Smooth muscle cell (in vitro differentiated cells): Measurements from ENCODE around the gene ADGRD1. TPM values are rescaled to one million over a fixed set of nuclear protein-coding genes. Genes with fewer than 3 reads are reported as not detected.

Source experiments
- DNase-seq: peaks from one replicate; lab custom pipeline; 2025; ENCODE audit not compliant: unreplicated experiment; lab: John Stamatoyannopoulos, UW
- H2AFZ ChIP-seq: fragments of 200-600 bp; sonication (generic); 2 replicates; pipeline ENCODE4 v1.6.0; 2016; ENCODE audit warnings: antibody characterized with exemption, low read depth, mild to moderate bottlenecking
- H3F3A ChIP-seq: fragments of 200-600 bp; sonication (generic); 2 replicates; pipeline ENCODE4 v1.6.0; 2017; ENCODE audit warnings: antibody characterized with exemption, low read depth
- H3K27ac ChIP-seq: fragments of 200-600 bp; sonication (generic); 2 replicates; pipeline ENCODE4 v1.5.1; 2016; ENCODE audit warnings: low read depth, mild to moderate bottlenecking
- H3K27me3 ChIP-seq: fragments of 200-600 bp; sonication (generic); 2 replicates; pipeline ENCODE4 v1.6.1; 2016; ENCODE audit warnings: low read depth, mild to moderate bottlenecking
- H3K36me3 ChIP-seq: fragments of 200-600 bp; sonication (generic); 2 replicates; pipeline ENCODE4 v1.5.1; 2016; ENCODE audit warnings: low read depth
- H3K4me1 ChIP-seq: fragments of 200-600 bp; sonication (generic); 2 replicates; pipeline ENCODE4 v1.5.1; 2016; ENCODE audit warnings: low read depth
- H3K4me2 ChIP-seq: fragments of 200-600 bp; sonication (generic); 2 replicates; pipeline ENCODE4 v1.6.0; 2016; ENCODE audit warnings: mild to moderate bottlenecking
- H3K4me3 ChIP-seq: fragments of 200-600 bp; sonication (generic); 2 replicates; pipeline ENCODE4 v1.5.1; 2016; ENCODE audit warnings: mild to moderate bottlenecking
- H3K79me2 ChIP-seq: fragments of 200-600 bp; sonication (generic); 2 replicates; pipeline ENCODE4 v1.6.0; 2016; ENCODE audit warnings: low read depth, mild to moderate bottlenecking
- H3K9ac ChIP-seq: fragments of 200-600 bp; sonication (generic); 2 replicates; pipeline ENCODE4 v1.6.0; 2016; ENCODE audit warnings: low read depth
- H3K9me3 ChIP-seq: fragments of 200-600 bp; sonication (generic); replicated peaks from 2 replicates; pipeline ENCODE4 v1.5.1; 2016; ENCODE audit warnings: low read depth
- H4K20me1 ChIP-seq: fragments of 200-600 bp; sonication (generic); 2 replicates; pipeline ENCODE4 v1.6.0; 2016; ENCODE audit warnings: low read depth
- CTCF ChIP-seq: fragments of 200-600 bp; sonication (generic); IDR thresholded peaks from 2 replicates; pipeline ENCODE4 v1.5.1; 2017; ENCODE audit warnings: borderline replicate concordance, mild to moderate bottlenecking, antibody characterized with exemption; ENCODE audit not compliant: insufficient read depth, poor library complexity, severe bottlenecking
- WGBS: methylation state at CpG from one replicate; pipeline ENCODE4 v1.1.7; 2016; ENCODE audit warnings: low lambda C conversion rate; 5-methylcytosine and 5-hydroxymethylcytosine counted together
- polyA plus RNA-seq: library from polyadenylated mRNA; unstranded; fragments of >200 nt; fragmentation: Nextera tagmentation; extraction: Ambion mirVana; gene quantifications from 2 replicates; pipeline ENCODE4 v1.2.1, GENCODE V29; 2016
- total RNA-seq: library from RNA; depleted of rRNA; stranded (reverse); fragments of >200 nt; gene quantifications from 2 replicates; pipeline ENCODE4 v1.2.3, GENCODE V29; 2014

The ADGRD1 gene
- total and polyA plus RNA-seq, 2 experiments from 2014 or later: 0.14 TPM; not detected in 1

GRCh38 chr12:131048611-131048990, 94.9 kb downstream of the ADGRD1 start:
- TF ChIP-seq CTCF: no peak

GRCh38 chr12:131049002-131049401, 95.3 kb downstream of the ADGRD1 start:
- no peak overlapping the region for H3K9ac ChIP-seq
- no peak overlapping the region for H3K4me2 ChIP-seq
- DNase-seq: no peak
- H4K20me1 ChIP-seq: no peaks in the 10 kb centered on the region
- no peaks in the 10 kb centered on the region for H3K36me3 ChIP-seq
- TF ChIP-seq CTCF: no peak
- H3K9me3 ChIP-seq: no peaks in the 10 kb centered on the region
- H2AFZ ChIP-seq: no peak overlapping the region
- WGBS: 96% methylated on average over 11 of the region's 11 CpGs
- no peak overlapping the region for H3K27ac ChIP-seq
- no peaks in the 10 kb centered on the region for H3F3A ChIP-seq
- no peaks in the 10 kb centered on the region for H3K27me3 ChIP-seq
- H3K4me3 ChIP-seq: no peak overlapping the region
- H3K79me2 ChIP-seq: no peaks in the 10 kb centered on the region
- H3K4me1 ChIP-seq: no peaks in the 10 kb centered on the region

More at GRCh38 chr12:131048611-131048990, 94.9 kb downstream of the ADGRD1 start:
- Histone ChIP-seq H3K4me1 (no peaks in the 10 kb centered on the region), H3K27ac (no peak overlapping the region), H3F3A (no peaks in the 10 kb centered on the region), H3K27me3 (no peaks in the 10 kb centered on the region), H3K9ac (no peak overlapping the region), H3K4me2 (no peak overlapping the region), H3K4me3 (no peak overlapping the region), H2AFZ (no peak overlapping the region), H3K36me3 (no peaks in the 10 kb centered on the region), H3K9me3 (no peaks in the 10 kb centered on the region), H3K79me2 (no peaks in the 10 kb centered on the region), H4K20me1 (no peaks in the 10 kb centered on the region)
- no peak for DNase-seq
- WGBS: 92% methylated on average over 6 of the region's 6 CpGs

GRCh38 chr12:131049549-131050339, 96.0 kb downstream of the ADGRD1 start:
- Histone ChIP-seq H3K4me3 (no peak overlapping the region), H2AFZ (no peak overlapping the region), H3K36me3 (no peaks in the 10 kb centered on the region), H3K4me2 (no peak overlapping the region), H3K4me1 (no peaks in the 10 kb centered on the region), H3K9ac (no peak overlapping the region), H3F3A (no peaks in the 10 kb centered on the region), H4K20me1 (no peaks in the 10 kb centered on the region), H3K9me3 (no peaks in the 10 kb centered on the region), H3K27ac (no peak overlapping the region), H3K27me3 (no peaks in the 10 kb centered on the region), H3K79me2 (no peaks in the 10 kb centered on the region)
- 92% methylated on average over 22 of the region's 22 CpGs for WGBS
- TF ChIP-seq CTCF: no peak
- no peak for DNase-seq
